K562 (cell line): Measurements from ENCODE around the gene RPUSD2. TPM values are rescaled to one million over a fixed set of nuclear protein-coding genes. Genes with fewer than 3 reads are reported as not detected.
A peak's percentile ranks its signal among the peaks of the same experiment; 100 is the strongest.

Experiments
- CC2D1A ChIP-seq: fragments of 450-650 bp; IDR thresholded peaks from 2 replicates; pipeline ENCODE4 v1.6.1; 2017; ENCODE audit warnings: mild to moderate bottlenecking
- CUX1 ChIP-seq: fragments of 200-800 bp; sonication (Bioruptor generic); IDR thresholded peaks from 2 replicates; pipeline ENCODE4 v1.6.1; 2016; ENCODE audit warnings: missing genetic modification characterization, missing compliant biosample characterization
- FOXA3 ChIP-seq, 2 experiments: fragments of 450-650 bp in 1 of 2; sonication (generic) in 1 of 2; formaldehyde crosslinking; IDR thresholded peaks in 1 of 2; conservative IDR thresholded peaks in 1 of 2; 2 replicates each; pipeline versions ENCODE4 v1.4.0 to v1.8.0; 2020 to 2022; ENCODE audit warnings: mild to moderate bottlenecking in 2 of 2, missing genetic modification reagents in 1 of 2
- GATAD2A ChIP-seq: fragments of 450-650 bp; IDR thresholded peaks from 2 replicates; pipeline ENCODE4 v1.6.1; 2017
- HNRNPH1 ChIP-seq: fragments of 200-400 bp; formaldehyde crosslinking; optimal IDR thresholded peaks from 2 replicates; pipeline ENCODE3; 2017; ENCODE audit warnings: low read depth, mild to moderate bottlenecking, low read length, moderate library complexity
- ID3 ChIP-seq, 2 experiments: fragments of 250-450 bp in 1 of 2; fragments of 450-650 bp in 1 of 2; sonication (Bioruptor Pico) in 1 of 2; IDR thresholded peaks; 2 replicates each; pipeline versions ENCODE4 v1.6.1 to v1.8.0; 2016 to 2021; ENCODE audit warnings: mild to moderate bottlenecking in 2 of 2, moderate library complexity in 2 of 2, missing compliant biosample characterization in 1 of 2, missing genetic modification characterization in 1 of 2
- KAT7 ChIP-seq: sonication (generic); formaldehyde crosslinking; IDR thresholded peaks from 2 replicates; pipeline ENCODE4 v1.8.0; 2022; ENCODE audit warnings: missing genetic modification reagents, mild to moderate bottlenecking, borderline replicate concordance
- LARP7 ChIP-seq: fragments of 450-650 bp; IDR thresholded peaks from 2 replicates; pipeline ENCODE4 v1.6.1; 2016
- LCOR ChIP-seq: sonication (generic); formaldehyde crosslinking; IDR thresholded peaks from 2 replicates; pipeline ENCODE4 v1.8.0; 2022; ENCODE audit warnings: mild to moderate bottlenecking, missing genetic modification reagents
- MAFK ChIP-seq: IDR thresholded peaks from 2 replicates; pipeline ENCODE4 v1.6.1; 2011; ENCODE audit warnings: low read length, improper control_type of control experiment
- NCOA6 ChIP-seq: fragments of 450-650 bp; IDR thresholded peaks from 2 replicates; pipeline ENCODE4 v1.6.1; 2017; ENCODE audit warnings: mild to moderate bottlenecking
- PTTG1 ChIP-seq: fragments of 450-650 bp; IDR thresholded peaks from 2 replicates; pipeline ENCODE4 v1.6.1; 2016; ENCODE audit warnings: low read depth, mild to moderate bottlenecking, missing genetic modification characterization, missing compliant biosample characterization
- SRSF1 ChIP-seq: fragments of 200-400 bp; formaldehyde crosslinking; IDR thresholded peaks from 2 replicates; pipeline ENCODE4 v1.6.1; 2017; ENCODE audit warnings: mild to moderate bottlenecking, low read depth, low read length, moderate library complexity
- TARDBP ChIP-seq: fragments of 450-650 bp; IDR thresholded peaks from 2 replicates; pipeline ENCODE4 v1.6.1; 2016
- TEAD1 ChIP-seq, 2 experiments: fragments of 450-650 bp in 1 of 2; sonication (generic) in 1 of 2; formaldehyde crosslinking; IDR thresholded peaks; 2 replicates each; pipeline versions ENCODE4 v1.4.0 to v1.8.0; 2020 to 2022; ENCODE audit warnings: mild to moderate bottlenecking in 2 of 2, missing genetic modification reagents in 1 of 2
- TFAP4 ChIP-seq: sonication (generic); formaldehyde crosslinking; IDR thresholded peaks from 2 replicates; pipeline ENCODE4 v1.8.0; 2022; ENCODE audit warnings: missing genetic modification reagents, mild to moderate bottlenecking, moderate library complexity, borderline replicate concordance
- TRIM24 ChIP-seq, 2 experiments: fragments of 450-650 bp; IDR thresholded peaks; 2 replicates each; pipeline ENCODE4 v1.6.1; 2016
- U2AF2 ChIP-seq: fragments of 200-400 bp; formaldehyde crosslinking; optimal IDR thresholded peaks from 2 replicates; pipeline ENCODE3; 2017; ENCODE audit warnings: low read depth, mild to moderate bottlenecking, low read length
- ZNF431 ChIP-seq: sonication (generic); formaldehyde crosslinking; IDR thresholded peaks from 2 replicates; pipeline ENCODE4 v1.8.0; 2022; ENCODE audit warnings: mild to moderate bottlenecking, missing genetic modification reagents
- ZZZ3 ChIP-seq: fragments of 450-650 bp; IDR thresholded peaks from 2 replicates; pipeline ENCODE4 v1.6.1; 2016; ENCODE audit warnings: antibody characterized with exemption, mild to moderate bottlenecking, moderate library complexity
- polyA plus RNA-seq, 8 experiments: library from polyadenylated mRNA; depleted of rRNA in 4 of 8; stranded (reverse) in 5 of 8; unstranded in 3 of 8; fragments of >200 nt; fragmentation: Nextera tagmentation in 2 of 8; fragmentation: Illumina TruSeq in 1 of 8; extraction: Ambion mirVana in 2 of 8; extraction: Trizol in 1 of 8; gene quantifications; 2 replicates each; pipeline versions ENCODE4 v1.2.1 to v1.2.3, GENCODE V29; 2011 to 2014; ENCODE audit warnings: inconsistent platforms in 1 of 8, missing spikeins in 1 of 8
- total RNA-seq, 7 experiments: library from RNA; depleted of rRNA in 6 of 7; stranded (reverse); fragments of >200 nt in 6 of 7; fragmentation: Illumina TruSeq in 2 of 7; extraction: Trizol in 2 of 7; gene quantifications; 2 replicates each; pipeline versions ENCODE4 v1.2.1 to v1.2.3, GENCODE V29; 2011 to 2021; ENCODE audit warnings: low replicate concordance in 1 of 7
- TF ChIP-seq, protein P1 (sequence below): sonication (generic); IDR thresholded peaks from 2 replicates; pipeline ENCODE4 v1.6.1; 2016

Gene RPUSD2
- total and polyA plus RNA-seq, 9 of the 15 experiments (the other 6 are each of a cell fraction or from before 2014, with no cell fraction given) = 3.7 to 30.2 (median 14.3) TPM

DNA sequence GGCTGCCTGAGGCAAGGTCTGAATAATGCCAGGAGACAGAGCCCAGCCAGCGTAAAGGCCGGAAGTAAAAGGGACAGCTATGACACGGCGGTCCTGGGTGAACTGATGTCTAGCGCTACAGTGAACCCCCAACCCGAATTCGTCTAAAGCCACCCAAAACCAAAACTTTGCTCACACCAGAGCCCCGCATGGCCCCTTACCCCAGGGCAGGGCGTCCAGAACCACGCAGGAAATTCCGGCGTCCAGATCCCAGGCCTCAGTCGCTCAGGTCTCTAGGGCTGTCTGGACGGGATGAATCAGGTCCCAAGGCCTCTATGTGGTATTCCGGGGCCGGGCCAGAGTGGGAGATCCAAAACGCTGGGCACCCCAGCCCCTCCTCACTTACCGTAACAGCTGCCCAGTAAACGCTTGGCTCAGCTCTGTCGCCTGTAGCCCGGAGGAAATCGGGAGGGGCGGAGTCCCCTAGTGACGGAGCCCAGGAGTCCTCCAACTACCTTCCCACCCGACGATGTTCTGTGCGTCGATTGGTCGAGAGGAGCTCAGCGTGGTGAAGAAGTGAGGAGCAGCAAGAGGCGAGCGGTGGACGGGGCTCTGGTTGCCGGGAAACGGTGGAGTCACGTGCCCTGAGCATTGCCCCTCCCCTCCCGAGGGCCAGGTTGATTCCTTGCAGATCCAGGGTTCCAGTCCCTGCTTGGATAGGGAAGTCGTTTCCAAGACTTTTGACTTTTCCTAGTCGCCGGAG is 4.3 kb upstream of the RPUSD2 start, which contains the start of gene CCDC32 (continued):
- TF ChIP-seq TFAP4 (CRISPR knock-in tag) = peak; percentile 88
- no peak for TF ChIP-seq SRSF1
- TF ChIP-seq CUX1 (CRISPR knock-in tag) = no peak
- no peak for TF ChIP-seq HNRNPH1
- TF ChIP-seq NCOA6 = no peak
- TF ChIP-seq ZNF431 = no peak
- TF ChIP-seq CC2D1A = no peak
- no peak for TF ChIP-seq LARP7
- no peak for TF ChIP-seq FOXA3 (CRISPR knock-in tag; conservative IDR thresholded peaks at IDR 0.05 in 1 of 2, IDR thresholded peaks at IDR 0.05 in 1 of 2)
- TF ChIP-seq, protein P1, sequence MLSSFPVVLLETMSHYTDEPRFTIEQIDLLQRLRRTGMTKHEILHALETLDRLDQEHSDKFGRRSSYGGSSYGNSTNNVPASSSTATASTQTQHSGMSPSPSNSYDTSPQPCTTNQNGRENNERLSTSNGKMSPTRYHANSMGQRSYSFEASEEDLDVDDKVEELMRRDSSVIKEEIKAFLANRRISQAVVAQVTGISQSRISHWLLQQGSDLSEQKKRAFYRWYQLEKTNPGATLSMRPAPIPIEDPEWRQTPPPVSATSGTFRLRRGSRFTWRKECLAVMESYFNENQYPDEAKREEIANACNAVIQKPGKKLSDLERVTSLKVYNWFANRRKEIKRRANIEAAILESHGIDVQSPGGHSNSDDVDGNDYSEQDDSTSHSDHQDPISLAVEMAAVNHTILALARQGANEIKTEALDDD = no peak
- no peak for TF ChIP-seq TRIM24 (IDR thresholded peaks at IDR 0.05)
- no peak for TF ChIP-seq KAT7 (CRISPR knock-in tag)
- TF ChIP-seq ZZZ3 = no peak
- TF ChIP-seq GATAD2A = no peak
- TF ChIP-seq MAFK = no peak
- no peak for TF ChIP-seq U2AF2
- TF ChIP-seq TEAD1 (CRISPR knock-in tag; IDR thresholded peaks at IDR 0.05) = peak in 1 of 2 experiments; percentile 62; a peak in 1 of 4 replicates
- TF ChIP-seq LCOR = no peak
- no peak for TF ChIP-seq TARDBP
- TF ChIP-seq PTTG1 = no peak
- no peak for TF ChIP-seq ID3 (CRISPR knock-in tag; IDR thresholded peaks at IDR 0.05)
- TF ChIP-seq ID3 (tag; IDR thresholded peaks at IDR 0.05) = no peak
